ENCODE measurements around the gene CMTM1.
"Not testable (repeated sequence)": the region's sequence is repeated elsewhere in the genome, so short reads cannot be mapped to it uniquely, and the experiment has no call there.

CMTM1 gene

DNA sequence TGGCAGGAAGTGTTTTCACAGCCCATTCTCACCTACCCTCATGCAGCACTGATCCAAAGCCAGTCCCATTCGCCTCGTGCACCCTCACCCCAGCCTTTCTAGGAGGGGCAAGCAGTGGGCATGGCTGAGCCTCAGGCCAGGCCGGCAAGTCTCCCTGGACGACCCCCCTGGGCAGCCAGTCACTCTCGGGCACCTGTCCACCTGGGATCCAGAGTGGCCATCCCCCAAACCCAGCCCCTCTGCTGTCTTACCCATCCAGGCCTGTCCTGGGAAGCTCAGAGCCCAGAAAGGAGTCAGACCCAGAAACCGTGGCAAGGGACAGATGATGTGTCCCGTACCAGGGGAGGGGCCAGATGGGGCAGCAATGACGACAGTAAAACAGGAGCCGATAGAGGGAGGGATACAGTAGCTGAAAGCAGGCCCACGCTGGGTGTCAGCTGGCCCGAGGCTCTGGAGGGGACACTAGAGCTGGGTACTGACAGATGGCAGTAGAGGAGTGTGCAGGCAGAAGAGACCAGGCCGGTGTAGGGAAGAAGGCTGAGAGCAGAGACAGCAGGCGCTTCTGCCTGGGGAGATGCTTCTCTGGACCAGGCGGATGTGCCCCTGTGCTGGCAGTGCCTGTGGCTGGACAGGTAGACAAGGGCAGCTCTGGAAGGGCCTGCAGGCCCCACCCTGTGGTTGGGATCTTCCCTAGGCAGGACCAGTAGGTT is 44.0 kb downstream of the CMTM1 start:
- DNase-seq (ENCODE audit: insufficient read length, low spot score) (no peak), FAIRE-seq (peak; percentile 63)

DNA sequence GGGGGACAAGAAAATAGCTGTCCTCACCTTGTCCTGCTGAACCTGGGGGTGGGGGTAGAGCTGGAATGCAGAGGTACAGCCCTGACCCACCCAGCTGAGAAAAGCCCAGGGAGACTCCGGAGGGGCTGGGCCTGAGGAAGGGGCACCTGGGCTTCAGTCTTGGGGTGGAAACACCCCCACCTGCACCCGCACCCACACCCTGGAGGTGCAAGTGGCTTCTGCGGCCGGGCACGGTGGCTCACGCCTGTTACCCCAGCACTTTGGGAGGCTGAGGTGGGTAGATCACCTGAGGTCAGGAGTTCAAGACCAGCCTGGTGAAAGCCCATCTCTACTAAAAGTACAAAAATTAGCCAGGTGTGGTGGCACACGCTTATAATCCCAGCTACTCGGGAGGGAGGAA is 45.7 kb downstream of the CMTM1 start:
- FAIRE-seq; DNase-seq (ENCODE audit: insufficient read length, low spot score): not testable (repeated sequence)

DNA sequence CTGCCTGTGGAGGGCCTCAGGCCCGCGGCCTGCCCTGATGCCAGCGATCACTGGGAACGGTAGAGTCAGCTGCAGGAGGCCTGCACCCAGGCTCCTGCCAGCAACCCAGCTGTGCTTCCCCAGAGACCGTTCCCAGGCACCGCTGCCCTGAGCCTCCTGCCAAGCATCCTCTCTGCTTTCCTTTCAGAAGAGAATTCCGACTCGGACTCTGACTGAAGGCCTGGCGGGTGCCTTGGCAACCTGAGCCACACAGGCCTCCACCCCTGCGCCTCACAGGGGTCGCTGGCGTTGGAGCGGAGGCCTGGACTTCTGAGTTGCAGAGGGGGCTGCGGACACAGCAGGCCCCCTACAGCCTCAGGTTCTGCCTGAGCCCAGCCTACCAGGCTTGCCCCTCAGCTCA is 46.2 kb downstream of the CMTM1 start:
- no peak for FAIRE-seq
- DNase-seq (ENCODE audit: insufficient read length, low spot score), result no peak

DNA sequence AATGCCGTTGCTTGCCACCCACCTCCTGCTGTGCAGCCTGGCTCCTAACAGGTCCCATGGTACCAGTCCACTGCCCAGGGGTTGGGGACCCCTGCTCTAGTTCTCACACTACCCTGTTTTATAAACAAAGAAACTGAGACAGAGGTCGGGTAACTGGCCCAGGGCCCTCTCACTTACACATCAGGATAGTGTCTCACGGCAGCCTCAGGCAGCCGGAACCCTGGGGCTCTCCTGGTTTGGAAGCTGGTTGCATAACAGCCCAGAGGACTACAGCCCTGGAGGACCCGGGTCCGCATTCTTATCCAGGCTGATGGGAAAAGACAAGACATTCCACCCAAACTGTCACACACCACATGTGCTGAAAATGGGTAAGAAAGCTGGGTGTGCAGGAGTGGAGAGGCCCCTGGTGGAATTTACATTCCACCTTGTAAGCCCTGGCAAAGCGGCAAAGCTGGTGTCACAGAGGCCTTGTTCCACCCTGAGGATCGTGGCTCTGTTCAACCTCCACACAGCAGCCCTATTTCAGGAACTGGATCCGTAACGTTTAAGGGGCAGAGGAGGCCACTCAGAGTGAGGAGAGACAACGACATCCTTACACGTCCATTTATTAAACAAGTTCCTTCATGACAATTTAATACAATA is 48.0 kb downstream of the CMTM1 start:
- peak; percentile 16 for FAIRE-seq
- DNase-seq (ENCODE audit: insufficient read length, low spot score), result no peak

DNA sequence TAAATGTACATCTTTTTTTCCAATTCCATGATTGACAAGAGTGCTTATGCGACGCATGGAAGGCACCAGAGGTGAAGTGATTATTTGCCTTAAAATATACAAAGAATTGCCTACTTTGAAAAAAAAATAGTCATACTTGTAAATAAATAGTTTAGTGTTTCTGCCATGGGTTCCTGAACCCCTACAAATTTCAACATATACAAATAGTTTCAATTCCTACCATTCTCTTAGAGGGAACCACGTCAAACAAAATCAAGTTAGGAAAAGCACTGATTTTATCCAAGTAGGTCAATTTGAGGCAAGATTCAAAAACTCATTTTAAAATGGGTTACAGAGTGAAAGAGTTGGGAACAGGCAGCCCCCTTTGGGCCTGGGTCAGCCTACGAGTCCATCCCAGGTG is 49.9 kb downstream of the CMTM1 start:
- DNase-seq (ENCODE audit: insufficient read length, low spot score) (no peak), FAIRE-seq (no peak)

DNA sequence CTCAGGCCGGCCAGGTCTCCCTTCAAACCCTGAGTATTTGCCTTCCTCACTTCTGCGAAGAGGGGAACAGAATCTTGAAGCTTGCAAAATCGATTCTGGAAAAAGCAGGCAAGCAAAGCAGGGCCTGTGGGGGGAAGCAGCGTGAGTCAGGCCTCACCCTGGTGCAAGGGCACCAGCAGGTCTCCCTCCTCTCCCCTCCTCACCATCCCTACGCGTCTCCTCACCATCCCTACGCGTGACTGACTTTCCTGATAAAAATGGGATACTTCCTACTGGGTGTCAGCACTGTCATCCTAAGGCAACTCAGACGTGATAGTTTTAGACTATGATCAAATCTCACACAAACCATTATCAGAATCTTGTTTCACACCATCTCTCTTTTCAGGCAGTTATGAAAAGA is 50.4 kb downstream of the CMTM1 start:
- FAIRE-seq, result no peak
- no peak for DNase-seq (ENCODE audit: insufficient read length, low spot score)

DNA sequence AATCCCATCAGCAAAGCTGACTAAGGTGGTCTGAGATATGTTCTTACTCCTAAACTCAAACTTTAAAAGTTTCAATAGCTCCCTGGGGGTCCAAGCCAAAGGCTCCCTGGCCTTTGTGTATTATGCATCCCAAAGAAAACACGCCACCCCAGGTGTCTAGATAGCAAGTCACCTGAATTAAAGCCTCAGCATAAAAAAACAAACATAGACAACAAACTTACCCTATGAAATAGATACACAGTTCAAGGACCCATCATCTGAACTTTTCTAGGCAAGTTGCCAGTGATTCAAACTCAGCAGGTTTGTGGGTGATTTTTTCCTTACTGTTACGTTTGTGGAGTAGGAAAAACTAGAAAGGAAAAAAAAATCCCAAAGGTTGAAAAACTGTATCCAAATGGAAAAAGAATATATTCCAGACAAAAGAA is 50.8 kb downstream of the CMTM1 start:
- FAIRE-seq (no peak), DNase-seq (ENCODE audit: insufficient read length, low spot score) (no peak)

DNA sequence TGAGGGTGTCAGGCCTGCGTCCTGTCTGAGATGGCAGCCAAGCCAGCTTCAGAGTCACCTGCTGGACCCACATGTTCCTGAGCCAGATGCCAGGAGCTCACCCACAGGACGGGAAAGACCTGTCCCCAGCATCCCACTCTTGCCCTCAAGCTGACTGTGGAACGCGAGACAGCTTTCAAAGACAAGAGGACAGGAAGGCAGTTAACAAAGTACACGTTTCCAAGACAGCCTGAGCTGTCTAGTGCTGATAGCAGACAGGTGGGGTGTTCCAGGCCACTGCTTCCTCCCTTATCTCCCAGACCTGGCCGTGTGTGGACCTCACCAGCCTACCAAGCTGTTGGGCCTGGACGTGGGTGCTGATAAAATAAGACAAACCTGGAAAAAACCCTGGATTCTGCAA is 51.5 kb downstream of the CMTM1 start:
- FAIRE-seq (peak; percentile 57), DNase-seq (ENCODE audit: insufficient read length, low spot score) (no peak)

DNA sequence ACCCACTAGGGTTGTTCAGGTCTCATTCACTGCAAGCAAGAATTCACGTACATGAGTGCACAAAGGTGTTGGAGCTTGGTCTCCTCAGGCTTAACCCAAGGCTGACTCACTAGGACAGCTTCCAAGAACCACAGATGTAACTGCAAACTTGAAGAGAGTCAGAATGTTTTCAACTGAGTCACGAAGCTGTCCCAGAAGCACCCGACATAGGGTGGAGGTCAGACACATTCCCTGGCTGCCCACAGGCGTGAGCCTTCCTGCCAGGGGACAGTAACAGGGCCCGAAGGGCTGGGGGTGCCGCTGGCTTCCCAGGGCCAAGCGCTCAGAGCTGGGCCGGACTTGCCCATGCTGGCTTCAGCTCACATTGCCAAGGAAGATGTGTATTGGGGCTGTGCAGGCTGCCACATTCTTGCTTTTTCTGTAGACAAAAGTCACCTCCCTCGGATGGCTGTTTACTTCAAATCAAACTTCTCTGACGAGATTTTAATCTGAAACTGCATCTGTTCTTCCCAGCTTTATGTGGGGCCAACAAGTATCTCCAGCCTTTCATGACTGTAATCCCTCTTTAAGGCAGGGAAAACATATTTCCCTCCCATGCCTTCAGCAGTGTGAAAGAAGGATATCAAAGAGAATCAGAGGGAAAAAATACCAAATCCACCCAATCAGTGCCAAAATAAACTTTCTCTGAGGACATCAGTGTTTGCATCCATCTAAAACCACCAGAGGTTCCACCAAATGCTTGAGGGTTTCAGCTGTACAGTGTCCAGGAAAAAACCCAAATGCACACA is 52.5 kb downstream of the CMTM1 start:
- DNase-seq (ENCODE audit: insufficient read length, low spot score), result peak; percentile 80
- peak; percentile 59 for FAIRE-seq

DNA sequence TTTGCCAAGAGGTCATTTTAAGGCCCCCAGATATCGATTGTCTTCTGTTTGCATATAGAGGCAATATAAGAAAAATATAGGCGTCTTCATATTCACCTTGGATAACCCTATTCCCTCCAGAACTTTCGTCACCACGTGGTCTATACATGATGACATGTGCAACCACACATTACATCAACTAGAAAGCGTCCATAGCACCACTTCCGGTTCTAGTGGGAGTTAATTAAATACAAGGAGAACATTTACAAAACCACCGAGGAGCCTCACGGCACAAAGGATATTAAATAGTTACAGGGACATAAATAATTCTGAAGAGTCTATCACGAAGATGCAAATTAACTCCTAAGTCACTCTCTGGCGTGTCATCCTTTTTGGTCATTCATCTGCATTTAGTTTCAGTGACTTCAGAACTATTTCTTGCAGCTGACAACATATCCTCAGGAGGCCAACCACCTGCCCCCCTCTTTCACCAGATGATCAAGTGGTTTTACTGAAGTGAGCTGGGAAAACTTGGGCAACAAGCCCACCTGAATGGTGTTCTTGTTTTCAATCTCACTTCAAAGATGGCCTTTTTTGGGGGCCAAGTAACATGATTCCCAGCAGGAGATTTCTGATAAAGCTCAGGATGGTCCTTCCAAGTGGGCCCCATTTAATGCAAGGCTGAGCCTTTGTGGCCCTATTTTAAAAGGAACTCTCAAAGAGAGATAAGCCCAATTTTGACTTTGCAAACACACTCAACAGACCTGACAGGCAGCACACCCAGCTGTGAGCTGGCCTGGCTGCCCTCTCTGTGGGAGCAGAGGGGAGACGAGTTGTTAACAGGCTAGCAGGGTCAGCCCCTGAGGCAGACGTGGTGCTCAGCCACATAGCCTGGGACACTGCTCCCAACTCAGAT is 53.5 kb downstream of the CMTM1 start:
- DNase-seq (ENCODE audit: insufficient read length, low spot score) (peak; percentile 22), FAIRE-seq (no peak)

DNA sequence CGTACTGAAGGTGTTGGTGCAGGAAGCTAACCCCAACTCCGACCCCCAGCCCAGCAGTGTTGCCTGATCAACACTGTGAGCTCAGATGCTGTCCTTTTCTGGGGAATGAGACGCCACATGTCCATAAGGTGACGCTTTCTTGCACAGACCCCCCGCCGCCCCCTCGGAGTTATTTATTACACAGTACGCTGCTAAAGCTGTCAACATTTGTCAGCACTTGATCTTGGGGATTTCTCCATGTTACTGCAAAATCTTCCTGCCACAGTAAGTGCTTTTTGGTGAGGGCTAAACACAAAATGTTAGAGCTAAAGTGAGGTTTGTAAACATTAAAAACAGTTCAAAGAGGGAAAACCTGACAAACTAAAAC is 54.2 kb downstream of the CMTM1 start:
- FAIRE-seq (peak; percentile 85), DNase-seq (ENCODE audit: insufficient read length, low spot score) (no peak)

DNA sequence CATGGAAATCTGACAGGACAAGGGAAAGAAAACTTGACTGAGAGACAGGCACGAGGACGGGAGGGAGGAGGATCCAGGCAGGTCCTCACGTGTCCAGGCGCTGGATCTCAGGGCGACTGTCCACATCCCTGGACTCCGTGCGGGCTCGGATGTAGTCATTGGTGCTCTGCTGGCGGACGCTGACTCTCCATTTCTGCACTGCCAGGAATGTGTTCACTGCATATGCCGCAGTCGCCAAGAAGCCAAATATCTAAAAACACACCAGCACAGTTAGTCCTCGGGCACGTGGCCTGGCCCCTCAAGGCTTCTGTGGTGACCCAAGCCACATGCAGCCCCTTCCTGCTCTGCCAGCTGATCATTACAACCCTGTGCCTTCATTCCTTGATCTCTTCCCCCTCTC is 55.7 kb downstream of the CMTM1 start:
- no peak for FAIRE-seq

DNA sequence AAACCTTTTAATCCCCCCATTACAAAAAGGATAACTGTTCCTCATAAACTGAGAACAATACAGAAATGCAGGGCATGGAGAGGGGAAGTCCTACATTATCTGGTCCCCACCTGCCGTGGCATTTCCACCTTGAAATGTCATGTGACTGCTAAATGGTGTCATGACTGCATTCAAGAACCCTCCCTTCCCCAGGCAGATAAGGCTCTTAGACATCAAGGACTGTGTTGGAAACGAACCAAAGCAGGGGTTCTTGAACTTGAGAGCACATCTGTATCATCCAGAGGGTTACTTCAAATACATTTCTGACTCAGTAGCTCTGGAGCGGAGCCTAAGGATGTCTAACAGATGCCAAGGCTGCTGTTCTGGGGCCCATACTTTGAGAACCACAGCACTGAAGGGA is 56.6 kb downstream of the CMTM1 start:
- FAIRE-seq, result no peak

More for the DNA sequence above, 55.7 kb downstream of the CMTM1 start:
- no peak for DNase-seq (ENCODE audit: insufficient read length, low spot score)

DNA sequence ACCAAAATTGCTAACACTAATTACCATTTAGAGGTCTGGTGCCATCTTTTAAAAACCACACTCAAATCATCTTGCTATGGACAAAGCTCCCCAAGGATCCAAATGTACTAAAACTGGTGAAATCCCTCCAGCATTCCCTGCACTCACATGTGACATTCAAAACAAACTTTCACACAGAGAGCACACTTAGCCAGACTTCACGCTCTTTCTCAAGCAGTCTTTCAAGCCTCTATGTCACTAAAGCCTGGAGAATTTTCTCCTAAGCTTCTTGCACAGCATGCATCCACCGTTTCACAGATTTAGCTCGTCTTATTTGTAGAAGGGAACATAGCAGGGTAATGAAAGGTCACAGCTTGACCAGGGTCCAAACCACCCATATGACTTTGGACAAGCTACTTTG is 57.5 kb downstream of the CMTM1 start:
- no peak for DNase-seq (ENCODE audit: insufficient read length, low spot score)
- no peak for FAIRE-seq

More for the DNA sequence above, 56.6 kb downstream of the CMTM1 start:
- no peak for DNase-seq (ENCODE audit: insufficient read length, low spot score)

DNA sequence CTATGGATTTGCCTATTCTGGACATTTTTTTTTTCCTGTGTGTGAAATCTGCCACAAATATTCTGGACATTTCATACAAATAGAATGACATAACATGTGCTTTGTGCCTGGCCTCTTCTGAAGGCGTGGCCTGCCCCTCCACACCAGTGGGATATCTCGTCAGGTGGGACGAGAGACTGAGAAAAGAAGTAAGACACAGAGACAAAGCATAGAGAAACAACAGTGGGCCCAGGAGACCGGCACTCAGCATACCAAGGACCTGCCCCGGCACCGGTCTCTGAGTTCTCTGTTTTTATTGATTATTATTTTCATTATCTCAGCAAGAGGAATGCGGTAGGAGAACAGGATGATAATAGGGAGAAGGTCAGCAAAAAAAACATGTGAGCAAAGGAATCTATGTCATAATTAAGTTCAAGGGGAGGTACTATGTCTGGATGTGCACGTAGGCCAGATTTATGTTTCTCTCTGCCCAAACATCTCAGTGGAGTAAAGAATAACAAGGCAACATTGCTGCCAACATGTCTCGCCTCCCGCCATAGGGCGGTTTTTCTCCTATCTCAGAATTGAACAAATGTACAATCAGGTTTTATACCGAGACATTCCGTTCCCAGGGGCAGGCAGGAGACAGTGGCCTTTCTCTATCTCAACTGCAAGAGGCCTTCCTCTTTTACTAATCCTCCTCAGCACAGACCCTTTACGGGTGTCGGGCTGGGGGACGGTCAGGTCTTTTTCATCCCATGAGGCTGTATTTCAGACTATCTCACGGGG is 61.6 kb downstream of the CMTM1 start:
- FAIRE-seq; DNase-seq (ENCODE audit: insufficient read length, low spot score): not testable (repeated sequence)

Measured in HTR-8/SVneo (cell line).